Central memory CD4-positive, alpha-beta T cell (primary cell): Measurements from ENCODE around the gene KRT33B.

Experiments
- DNase-seq: peaks from one replicate; pipeline ENCODE4 v3.0.0; 2022

Gene KRT33B

GRCh38 chr17:41345992-41346391 is 23.6 kb downstream of the KRT33B start:
- DNase-seq = no peak

GRCh38 chr17:41343029-41343428 is 26.6 kb downstream of the KRT33B start:
- DNase-seq = no peak

- peak; percentile 83 for DNase-seq
Observed at GRCh38 chr17:41340934-41341861, 28.4 kb downstream of the KRT33B start.

GRCh38 chr17:41340494-41340893 is 29.1 kb downstream of the KRT33B start:
- DNase-seq = no peak

- DNase-seq = no peak
Observed at GRCh38 chr17:41339571-41340172, 29.9 kb downstream of the KRT33B start.

GRCh38 chr17:41338961-41339485 is 30.6 kb downstream of the KRT33B start:
- peak; percentile 91 for DNase-seq

- DNase-seq = no peak
Observed at GRCh38 chr17:41335747-41336146, 33.9 kb downstream of the KRT33B start.

GRCh38 chr17:41334385-41335305 is 35.0 kb downstream of the KRT33B start:
- no peak for DNase-seq

- no peak for DNase-seq
Observed at GRCh38 chr17:41333836-41334235, 35.8 kb downstream of the KRT33B start.

GRCh38 chr17:41333098-41333497 is 36.5 kb downstream of the KRT33B start:
- DNase-seq = no peak

GRCh38 chr17:41332239-41332638 is 37.4 kb downstream of the KRT33B start:
- DNase-seq = no peak

GRCh38 chr17:41331606-41332005 is 38.0 kb downstream of the KRT33B start:
- DNase-seq = no peak

GRCh38 chr17:41329279-41329948 is 40.2 kb downstream of the KRT33B start:
- DNase-seq = no peak

- no peak for DNase-seq
Observed at GRCh38 chr17:41328207-41328606, 41.4 kb downstream of the KRT33B start.

- no peak for DNase-seq
Observed at GRCh38 chr17:41327411-41328120, 42.0 kb downstream of the KRT33B start.

GRCh38 chr17:41326173-41327145 is 43.2 kb downstream of the KRT33B start:
- DNase-seq = peak; percentile 64

- no peak for DNase-seq
Observed at GRCh38 chr17:41325611-41326010, 44.0 kb downstream of the KRT33B start.

GRCh38 chr17:41325126-41325525 is 44.5 kb downstream of the KRT33B start:
- no peak for DNase-seq

GRCh38 chr17:41324180-41325075 is 45.2 kb downstream of the KRT33B start:
- no peak for DNase-seq
